Gastroesophageal sphincter (tissue), 3 donors: Measurements from ENCODE around the gene TSPO2.

Experiments
- EP300 ChIP-seq: sonication (generic); formaldehyde crosslinking; IDR thresholded peaks from one replicate; pipeline ENCODE4 v1.6.1; 2017; ENCODE audit warnings: antibody characterized with exemption, mild to moderate bottlenecking
- POLR2A ChIP-seq, 2 donors: fragments of 450-650 bp; IDR thresholded peaks; one replicate each; pipeline ENCODE4 v1.6.1; 2017; ENCODE audit warnings: antibody characterized with exemption in 2 of 2, mild to moderate bottlenecking in 2 of 2, moderate library complexity in 1 of 2
- POLR2AphosphoS5 ChIP-seq: sonication (generic); formaldehyde crosslinking; IDR thresholded peaks from one replicate; pipeline ENCODE4 v1.6.1; 2017; ENCODE audit warnings: antibody characterized with exemption
- TF ChIP-seq, protein P1 (sequence below), 4 experiments: fragments of 200-600 bp in 2 of 4; fragments of 450-650 bp in 2 of 4; sonication (generic) in 1 of 4; IDR thresholded peaks; one replicate each; pipeline ENCODE4 v1.5.1; 2017 to 2019; ENCODE audit warnings: antibody characterized with exemption in 4 of 4, mild to moderate bottlenecking in 2 of 4, moderate library complexity in 2 of 4

DNA sequence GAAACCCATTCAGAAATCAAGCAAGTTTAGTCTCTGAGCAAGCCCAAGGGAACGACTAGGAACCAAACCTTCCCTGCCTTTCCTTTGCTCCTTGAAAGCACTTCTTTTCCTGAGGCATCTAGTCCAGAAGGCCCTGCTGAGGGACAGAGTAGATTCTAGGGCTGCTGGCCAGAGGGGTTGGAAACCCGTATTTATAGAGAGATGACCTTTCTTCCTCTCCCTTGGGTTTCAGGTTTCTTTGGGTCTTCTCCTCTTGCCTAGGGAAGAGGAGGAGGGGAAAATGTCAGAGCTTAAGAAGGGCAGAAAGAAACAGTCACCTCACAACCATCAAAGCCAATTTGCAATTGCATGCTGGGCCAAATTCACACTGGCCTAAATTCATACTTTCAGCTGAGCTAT lies 16.5 kb downstream of the TSPO2 start:
- TF ChIP-seq, protein P1, sequence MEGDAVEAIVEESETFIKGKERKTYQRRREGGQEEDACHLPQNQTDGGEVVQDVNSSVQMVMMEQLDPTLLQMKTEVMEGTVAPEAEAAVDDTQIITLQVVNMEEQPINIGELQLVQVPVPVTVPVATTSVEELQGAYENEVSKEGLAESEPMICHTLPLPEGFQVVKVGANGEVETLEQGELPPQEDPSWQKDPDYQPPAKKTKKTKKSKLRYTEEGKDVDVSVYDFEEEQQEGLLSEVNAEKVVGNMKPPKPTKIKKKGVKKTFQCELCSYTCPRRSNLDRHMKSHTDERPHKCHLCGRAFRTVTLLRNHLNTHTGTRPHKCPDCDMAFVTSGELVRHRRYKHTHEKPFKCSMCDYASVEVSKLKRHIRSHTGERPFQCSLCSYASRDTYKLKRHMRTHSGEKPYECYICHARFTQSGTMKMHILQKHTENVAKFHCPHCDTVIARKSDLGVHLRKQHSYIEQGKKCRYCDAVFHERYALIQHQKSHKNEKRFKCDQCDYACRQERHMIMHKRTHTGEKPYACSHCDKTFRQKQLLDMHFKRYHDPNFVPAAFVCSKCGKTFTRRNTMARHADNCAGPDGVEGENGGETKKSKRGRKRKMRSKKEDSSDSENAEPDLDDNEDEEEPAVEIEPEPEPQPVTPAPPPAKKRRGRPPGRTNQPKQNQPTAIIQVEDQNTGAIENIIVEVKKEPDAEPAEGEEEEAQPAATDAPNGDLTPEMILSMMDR (IDR thresholded peaks at IDR 0.05): no peak
- no peak for TF ChIP-seq POLR2A (IDR thresholded peaks at IDR 0.05)
- TF ChIP-seq EP300: no peak
- no peak for TF ChIP-seq POLR2AphosphoS5
